ENCODE measurements around the gene IL22RA1.
A peak's percentile ranks its signal among the peaks of the same experiment; 100 is the strongest.

IL22RA1 gene

GRCh38 chr1:24178407-24178806, 35.5 kb upstream of the IL22RA1 start:
- no peak overlapping the region for H3K4me3 ChIP-seq (ENCODE audit: control insufficient read depth, low read depth, low read length)
- TF ChIP-seq, protein P1, sequence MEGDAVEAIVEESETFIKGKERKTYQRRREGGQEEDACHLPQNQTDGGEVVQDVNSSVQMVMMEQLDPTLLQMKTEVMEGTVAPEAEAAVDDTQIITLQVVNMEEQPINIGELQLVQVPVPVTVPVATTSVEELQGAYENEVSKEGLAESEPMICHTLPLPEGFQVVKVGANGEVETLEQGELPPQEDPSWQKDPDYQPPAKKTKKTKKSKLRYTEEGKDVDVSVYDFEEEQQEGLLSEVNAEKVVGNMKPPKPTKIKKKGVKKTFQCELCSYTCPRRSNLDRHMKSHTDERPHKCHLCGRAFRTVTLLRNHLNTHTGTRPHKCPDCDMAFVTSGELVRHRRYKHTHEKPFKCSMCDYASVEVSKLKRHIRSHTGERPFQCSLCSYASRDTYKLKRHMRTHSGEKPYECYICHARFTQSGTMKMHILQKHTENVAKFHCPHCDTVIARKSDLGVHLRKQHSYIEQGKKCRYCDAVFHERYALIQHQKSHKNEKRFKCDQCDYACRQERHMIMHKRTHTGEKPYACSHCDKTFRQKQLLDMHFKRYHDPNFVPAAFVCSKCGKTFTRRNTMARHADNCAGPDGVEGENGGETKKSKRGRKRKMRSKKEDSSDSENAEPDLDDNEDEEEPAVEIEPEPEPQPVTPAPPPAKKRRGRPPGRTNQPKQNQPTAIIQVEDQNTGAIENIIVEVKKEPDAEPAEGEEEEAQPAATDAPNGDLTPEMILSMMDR (conservative IDR thresholded peaks at IDR 0.05; ENCODE audit: control insufficient read depth, insufficient read depth, low read depth, low read length) = no peak
- DNase-seq (ENCODE audit: low read depth) = peak; percentile 30

GRCh38 chr1:24177161-24177560, 34.2 kb upstream of the IL22RA1 start:
- TF ChIP-seq, protein P1 (conservative IDR thresholded peaks at IDR 0.05; ENCODE audit: control insufficient read depth, insufficient read depth, low read depth, low read length) = no peak
- H3K4me3 ChIP-seq (ENCODE audit: control insufficient read depth, low read depth, low read length) = no peak overlapping the region
- no peak for DNase-seq (ENCODE audit: low read depth)

DNA sequence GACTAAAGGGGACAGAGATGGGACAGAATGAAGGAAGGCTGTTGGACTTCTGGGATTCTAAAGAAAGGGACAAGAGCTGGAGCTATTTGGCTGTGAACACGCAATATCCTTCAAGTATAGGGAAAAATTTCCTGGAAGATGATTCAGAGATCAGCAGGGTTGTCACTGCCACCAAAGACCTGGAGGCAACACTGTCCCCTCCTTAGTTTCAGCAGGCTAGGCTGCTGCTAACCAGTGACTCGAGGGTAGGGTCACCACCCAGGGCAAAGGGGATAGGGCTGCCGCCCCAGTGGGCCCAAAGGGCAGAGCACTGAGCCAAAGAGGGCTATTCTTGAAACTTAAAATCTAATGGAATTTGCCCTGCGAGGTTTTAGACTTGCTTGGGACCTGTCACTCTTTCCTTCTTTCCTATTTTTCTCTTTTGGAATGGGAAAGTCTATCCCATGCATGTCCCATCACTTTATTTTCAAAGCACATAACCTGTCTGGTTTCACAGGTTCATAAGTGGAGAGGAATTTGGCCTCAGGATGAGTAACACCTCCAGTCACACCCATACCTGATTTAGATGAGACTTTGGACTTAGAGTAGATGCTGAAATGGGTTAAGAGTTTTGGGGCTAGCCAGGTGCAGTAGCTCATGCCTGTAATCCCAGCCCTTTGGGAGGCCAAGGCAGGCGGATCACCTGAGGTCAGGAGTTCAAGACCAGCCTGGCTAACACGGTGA, 32.3 kb upstream of the IL22RA1 start:
- H3K4me3 ChIP-seq (ENCODE audit: control insufficient read depth, low read depth, low read length) = no peak overlapping the region
- no peak for DNase-seq (ENCODE audit: low read depth)
- TF ChIP-seq, protein P1 (conservative IDR thresholded peaks at IDR 0.05; ENCODE audit: control insufficient read depth, insufficient read depth, low read depth, low read length) = no peak

GRCh38 chr1:24173638-24174575, 31.0 kb upstream of the IL22RA1 start:
- TF ChIP-seq, protein P1 (conservative IDR thresholded peaks at IDR 0.05; ENCODE audit: control insufficient read depth, insufficient read depth, low read depth, low read length) = no peak
- no peak for DNase-seq (ENCODE audit: low read depth)
- no peak overlapping the region for H3K4me3 ChIP-seq (ENCODE audit: control insufficient read depth, low read depth, low read length)

GRCh38 chr1:24172598-24172997, 29.7 kb upstream of the IL22RA1 start:
- no peak overlapping the region for H3K4me3 ChIP-seq (ENCODE audit: control insufficient read depth, low read depth, low read length)
- TF ChIP-seq, protein P1 (conservative IDR thresholded peaks at IDR 0.05; ENCODE audit: control insufficient read depth, insufficient read depth, low read depth, low read length) = no peak
- no peak for DNase-seq (ENCODE audit: low read depth)

- no peak overlapping the region for H3K4me3 ChIP-seq (ENCODE audit: control insufficient read depth, low read depth, low read length)
- TF ChIP-seq, protein P1 (conservative IDR thresholded peaks at IDR 0.05; ENCODE audit: control insufficient read depth, insufficient read depth, low read depth, low read length) = no peak
- no peak for DNase-seq (ENCODE audit: low read depth)
Observed at GRCh38 chr1:24169286-24169685, 26.3 kb upstream of the IL22RA1 start.

All from fibroblast of mammary gland (primary cell).